Tibial nerve (tissue), 4 donors: ENCODE data around the gene TAS2R1. TPM values are rescaled to one million over a fixed set of nuclear protein-coding genes. Genes with fewer than 3 reads are reported as not detected.

ENCODE experiments used
- DNase-seq, 2 donors: peaks; one replicate each; pipeline ENCODE4 v3.0.0-alpha.2; 2019; ENCODE audit warnings: low spot score in 2 of 2
- H3K27ac ChIP-seq, 4 donors: fragments of 200-600 bp; sonication (generic) in 3 of 4; one replicate each; pipeline ENCODE4 v1.5.1; 2017 to 2019; ENCODE audit warnings: mild to moderate bottlenecking in 1 of 4
- H3K27me3 ChIP-seq, 2 donors: fragments of 200-600 bp; sonication (generic) in 1 of 2; one replicate each; pipeline versions ENCODE4 v1.5.1 to v1.6.0; 2017 to 2019
- H3K36me3 ChIP-seq, 3 donors: fragments of 200-600 bp; sonication (generic); one replicate each; pipeline ENCODE4 v1.5.1; 2018 to 2019
- H3K4me1 ChIP-seq, 4 donors: fragments of 200-600 bp; sonication (generic) in 3 of 4; one replicate each; pipeline ENCODE4 v1.5.1; 2017 to 2019
- H3K4me3 ChIP-seq, 4 donors: fragments of 200-600 bp; sonication (generic) in 3 of 4; one replicate each; pipeline ENCODE4 v1.5.1; 2017 to 2019; ENCODE audit warnings: mild to moderate bottlenecking in 1 of 4, moderate library complexity in 1 of 4
- H3K9me3 ChIP-seq, 4 donors: fragments of 200-600 bp; sonication (generic) in 3 of 4; one replicate each; pipeline ENCODE4 v1.5.1; 2017 to 2019
- CTCF ChIP-seq, 5 experiments: fragments of 200-600 bp in 3 of 5; fragments of 450-650 bp in 2 of 5; sonication (generic) in 3 of 5; IDR thresholded peaks; one replicate each; pipeline ENCODE4 v1.5.1; 2016 to 2019; ENCODE audit warnings: antibody characterized with exemption in 5 of 5, mild to moderate bottlenecking in 3 of 5, moderate library complexity in 2 of 5
- EP300 ChIP-seq, 2 donors: sonication (generic); formaldehyde crosslinking; IDR thresholded peaks; one replicate each; pipeline ENCODE4 v1.6.1; 2017; ENCODE audit warnings: antibody characterized with exemption in 2 of 2, mild to moderate bottlenecking in 1 of 2
- POLR2A ChIP-seq, 2 donors: fragments of 450-650 bp; IDR thresholded peaks; one replicate each; pipeline ENCODE4 v1.6.1; 2017; ENCODE audit warnings: antibody characterized with exemption in 2 of 2, mild to moderate bottlenecking in 2 of 2, moderate library complexity in 2 of 2
- WGBS, 2 donors: methylation state at CpG; one replicate each; pipeline ENCODE4 v1.1.5; 2018; 5-methylcytosine and 5-hydroxymethylcytosine counted together
- total RNA-seq, 4 donors: library from RNA; depleted of rRNA; stranded (reverse); fragments of >200 nt; gene quantifications; one replicate each; pipeline ENCODE4 v1.1.0, GENCODE V29; 2016

The TAS2R1 gene
- total RNA-seq, 4 donors from 2014 or later = not detected

- no peak for DNase-seq
- Histone ChIP-seq H3K27ac (no peak overlapping the region), H3K4me1 (no peaks in the 10 kb centered on the region), H3K27me3 (no peaks in the 10 kb centered on the region), H3K9me3 (no peaks in the 10 kb centered on the region), H3K4me3 (no peak overlapping the region), H3K36me3 (no peaks in the 10 kb centered on the region)
- no peak for TF ChIP-seq EP300 (IDR thresholded peaks at IDR 0.05)
- no peak for TF ChIP-seq CTCF (IDR thresholded peaks at IDR 0.05)
- no peak for TF ChIP-seq POLR2A (IDR thresholded peaks at IDR 0.05)
- 63 to 91% methylated on average over 3 of the region's 3 CpGs for WGBS, 2 donors
Observed at GRCh38 chr5:9652295-9652694, 22.1 kb upstream of the TAS2R1 start.

- H3K4me1 ChIP-seq = no peaks in the 10 kb centered on the region
- TF ChIP-seq POLR2A (IDR thresholded peaks at IDR 0.05) (no peak), EP300 (IDR thresholded peaks at IDR 0.05) (no peak), CTCF (IDR thresholded peaks at IDR 0.05) (no peak)
- H3K27me3 ChIP-seq = no peaks in the 10 kb centered on the region
- 89 to 97% methylated on average over 2 of the region's 2 CpGs for WGBS, 2 donors
- no peak for DNase-seq
- H3K27ac ChIP-seq = no peak overlapping the region
- H3K9me3 ChIP-seq = no peaks in the 10 kb centered on the region
- H3K4me3 ChIP-seq = no peak overlapping the region
- H3K36me3 ChIP-seq = no peaks in the 10 kb centered on the region
Observed at GRCh38 chr5:9646843-9647242, 16.7 kb upstream of the TAS2R1 start.

GRCh38 chr5:9644630-9645029 lies 14.5 kb upstream of the TAS2R1 start:
- Histone ChIP-seq H3K36me3 (no peaks in the 10 kb centered on the region), H3K27ac (no peak overlapping the region), H3K4me3 (no peak overlapping the region), H3K4me1 (no peaks in the 10 kb centered on the region), H3K9me3 (no peaks in the 10 kb centered on the region), H3K27me3 (no peaks in the 10 kb centered on the region)
- WGBS, 2 donors = 94% methylated on average over 3 of the region's 3 CpGs
- TF ChIP-seq CTCF (IDR thresholded peaks at IDR 0.05) = no peak
- TF ChIP-seq EP300 (IDR thresholded peaks at IDR 0.05) = no peak
- TF ChIP-seq POLR2A (IDR thresholded peaks at IDR 0.05) = no peak
- DNase-seq = no peak

GRCh38 chr5:9642621-9643020 lies 12.5 kb upstream of the TAS2R1 start:
- no peaks in the 10 kb centered on the region for H3K27me3 ChIP-seq
- peaks cover 0 to 17% (median 0%) of the 10 kb centered on the region in 4 donors for H3K9me3 ChIP-seq
- TF ChIP-seq CTCF (IDR thresholded peaks at IDR 0.05) = no peak
- TF ChIP-seq POLR2A (IDR thresholded peaks at IDR 0.05) = no peak
- TF ChIP-seq EP300 (IDR thresholded peaks at IDR 0.05) = no peak
- no peak overlapping the region for H3K4me3 ChIP-seq
- 35 to 46% methylated on average over 2 of the region's 2 CpGs for WGBS, 2 donors
- DNase-seq = no peak
- no peaks in the 10 kb centered on the region for H3K36me3 ChIP-seq
- H3K4me1 ChIP-seq = no peaks in the 10 kb centered on the region
- no peak overlapping the region for H3K27ac ChIP-seq

- H3K9me3 ChIP-seq = peaks cover 0 to 23% (median 0%) of the 10 kb centered on the region in 4 donors
Observed at GRCh38 chr5:9641806-9642355, 11.7 kb upstream of the TAS2R1 start.

More at GRCh38 chr5:9641806-9642355, 11.7 kb upstream of the TAS2R1 start:
- Histone ChIP-seq H3K27ac (no peak overlapping the region), H3K4me3 (no peak overlapping the region), H3K27me3 (no peaks in the 10 kb centered on the region), H3K4me1 (no peaks in the 10 kb centered on the region), H3K36me3 (no peaks in the 10 kb centered on the region)
- 82 to 83% methylated on average over 7 of the region's 7 CpGs for WGBS, 2 donors
- no peak for DNase-seq
- TF ChIP-seq POLR2A (IDR thresholded peaks at IDR 0.05) (no peak), CTCF (IDR thresholded peaks at IDR 0.05) (no peak), EP300 (IDR thresholded peaks at IDR 0.05) (no peak)
